A549 (cell line): ENCODE results near the gene PIGV. TPM values are rescaled to one million over a fixed set of nuclear protein-coding genes. Genes with fewer than 3 reads are reported as not detected.
"Not testable (repeated sequence)": the region's sequence is repeated elsewhere in the genome, so short reads cannot be mapped to it uniquely, and the experiment has no call there.

Source experiments
- ATAC-seq, 2 experiments: fragments of 200-7000 bp in 1 of 2; fragments of >200 bp in 1 of 2; cut with Nextera tagmentation in 1 of 2; cut with Tn5 transposase in 1 of 2; 3 replicates each; pipeline versions ENCODE4 v1.8.0 to v1.9.1; 2018 to 2020; ENCODE audit warnings: mild to moderate bottlenecking in 1 of 2, moderate library complexity in 1 of 2
- CTCF ChIA-PET: fragments of 300-600 bp; sonication (Branson Sonifier 250); formaldehyde crosslinking; extraction: SDS; loops from one replicate; lab custom pipeline; 2021; ENCODE audit warnings: antibody characterized with exemption, inconsistent platforms; lab: Yijun Ruan, JAX
- POLR2A ChIA-PET: fragments of 350-600 bp; formaldehyde crosslinking; extraction: SDS; loops from one replicate; lab custom pipeline; 2021; ENCODE audit warnings: antibody characterized with exemption, inconsistent platforms; lab: Yijun Ruan, JAX
- DNase-seq, 2 experiments: peaks; one replicate each; pipeline versions ENCODE4 v3.0.0 to v3.0.0-alpha.2; 2011 to 2016; ENCODE audit warnings: low read depth in 1 of 2, low spot score in 1 of 2
- FAIRE-seq: peaks from 2 replicates; lab custom pipeline; 2011; peaks lifted over from hg19 to GRCh38; lab: Jason Lieb, UNC
- H3K27ac ChIP-seq, 2 experiments: fragments of >200 bp; sonication (Bioruptor Twin); formaldehyde crosslinking; 3 replicates each; pipeline ENCODE4 v1.5.1; 2016 to 2017
- H3K4me1 ChIP-seq: fragments of >200 bp; sonication (Bioruptor Twin); formaldehyde crosslinking; 3 replicates; pipeline ENCODE4 v1.6.1; 2016
- H3K4me2 ChIP-seq: fragments of >200 bp; sonication (Bioruptor Twin); formaldehyde crosslinking; 3 replicates; pipeline ENCODE4 v1.6.1; 2016
- H3K4me3 ChIP-seq: fragments of >200 bp; sonication (Bioruptor Twin); formaldehyde crosslinking; 3 replicates; pipeline ENCODE4 v1.5.1; 2016
- H3K9me3 ChIP-seq: fragments of >200 bp; sonication (Bioruptor Twin); formaldehyde crosslinking; 3 replicates; pipeline ENCODE4 v1.6.1; 2016
- CBX2 ChIP-seq: fragments of 200-600 bp; sonication (generic); IDR thresholded peaks from 2 replicates; pipeline ENCODE4 v1.6.1; 2016; ENCODE audit warnings: low read depth, mild to moderate bottlenecking, borderline replicate concordance
- CBX8 ChIP-seq: fragments of 200-600 bp; sonication (generic); IDR thresholded peaks from 2 replicates; pipeline ENCODE4 v1.6.1; 2016
- CEBPB ChIP-seq, 2 experiments: fragments of >200 bp in 1 of 2; sonication (Bioruptor Twin) in 1 of 2; formaldehyde crosslinking in 1 of 2; IDR thresholded peaks; 2 replicates each; pipeline ENCODE4 v1.6.1; 2012 to 2016
- CHD2 ChIP-seq: fragments of 150-350 bp; IDR thresholded peaks from 2 replicates; pipeline ENCODE4 v1.6.1; 2014; ENCODE audit warnings: low read length; ENCODE audit not compliant: partially characterized antibody
- E2F6 ChIP-seq: IDR thresholded peaks from 2 replicates; pipeline ENCODE4 v1.6.1; 2012; ENCODE audit warnings: low read depth, borderline replicate concordance
- ELK1 ChIP-seq: fragments of 150-350 bp; IDR thresholded peaks from 2 replicates; pipeline ENCODE4 v1.6.1; 2014; ENCODE audit warnings: low read depth, mild to moderate bottlenecking, low read length
- FOSL2 ChIP-seq, 2 experiments: fragments of 450-650 bp in 1 of 2; fragments of >200 bp in 1 of 2; sonication (Bioruptor Twin) in 1 of 2; formaldehyde crosslinking; IDR thresholded peaks; 2 replicates each; pipeline versions ENCODE4 v1.5.0 to v1.6.1; 2016 to 2020; ENCODE audit warnings: mild to moderate bottlenecking in 1 of 2, moderate library complexity in 1 of 2
- FOXS1 ChIP-seq: fragments of 250-450 bp; sonication (Bioruptor Pico); IDR thresholded peaks from 2 replicates; pipeline ENCODE4 v1.5.0; 2020; ENCODE audit warnings: mild to moderate bottlenecking, moderate library complexity
- HMGXB4 ChIP-seq: fragments of 250-450 bp; sonication (Bioruptor Pico); IDR thresholded peaks from 2 replicates; pipeline ENCODE4 v1.5.0; 2021; ENCODE audit warnings: mild to moderate bottlenecking, moderate library complexity, borderline replicate concordance
- HOXB13 ChIP-seq: fragments of 250-450 bp; sonication (Bioruptor Pico); IDR thresholded peaks from 2 replicates; pipeline ENCODE4 v1.5.0; 2020; ENCODE audit warnings: low read depth, mild to moderate bottlenecking, moderate library complexity
- JUN ChIP-seq, 2 experiments: fragments of >200 bp; sonication (Bioruptor Twin); formaldehyde crosslinking; IDR thresholded peaks; 2 replicates in 1 of 2; 3 replicates in 1 of 2; pipeline ENCODE4 v1.6.1; 2016 to 2017
- KDM1A ChIP-seq: fragments of 200-600 bp; sonication (generic); IDR thresholded peaks from 2 replicates; pipeline ENCODE4 v1.6.1; 2016; ENCODE audit warnings: low read depth, mild to moderate bottlenecking
- MAFK ChIP-seq: fragments of 450-650 bp; IDR thresholded peaks from 2 replicates; pipeline ENCODE4 v1.6.1; 2014; ENCODE audit not compliant: partially characterized antibody
- MYC ChIP-seq: IDR thresholded peaks from 2 replicates; pipeline ENCODE4 v1.6.1; 2012; ENCODE audit warnings: mild to moderate bottlenecking, inconsistent platforms, low read length, improper control_type of control experiment, borderline replicate concordance
- NR3C1 ChIP-seq: fragments of >200 bp; sonication (Bioruptor Twin); formaldehyde crosslinking; IDR thresholded peaks from 3 replicates; pipeline ENCODE4 v1.6.1; 2017
- RAD21 ChIP-seq, 2 experiments: fragments of >200 bp in 1 of 2; sonication (Bioruptor Twin) in 1 of 2; formaldehyde crosslinking in 1 of 2; IDR thresholded peaks in 1 of 2; conservative IDR thresholded peaks in 1 of 2; 2 replicates in 1 of 2; 3 replicates in 1 of 2; pipeline ENCODE4 v1.6.1; 2012 to 2018; ENCODE audit warnings: inconsistent platforms in 1 of 2
- RARB ChIP-seq: fragments of 250-450 bp; sonication (Bioruptor Pico); IDR thresholded peaks from 2 replicates; pipeline ENCODE4 v1.8.0; 2021; ENCODE audit warnings: mild to moderate bottlenecking, moderate library complexity
- RCOR1 ChIP-seq: fragments of 150-350 bp; IDR thresholded peaks from 2 replicates; pipeline ENCODE4 v1.6.1; 2014; ENCODE audit warnings: antibody characterized with exemption, low read length, low read depth
- RNF2 ChIP-seq: fragments of 200-600 bp; sonication (generic); IDR thresholded peaks from 2 replicates; pipeline ENCODE4 v1.6.1; 2016; ENCODE audit warnings: low read depth, mild to moderate bottlenecking, antibody characterized with exemption, moderate library complexity, borderline replicate concordance
- TFCP2L1 ChIP-seq: fragments of 250-450 bp; sonication (Bioruptor Pico); IDR thresholded peaks from 2 replicates; pipeline ENCODE4 v1.5.0; 2021; ENCODE audit warnings: mild to moderate bottlenecking
- TP53 ChIP-seq: fragments of 250-450 bp; sonication (Bioruptor Pico); IDR thresholded peaks from 2 replicates; pipeline ENCODE4 v1.5.0; 2021; ENCODE audit warnings: mild to moderate bottlenecking, moderate library complexity
- ZC3H11A ChIP-seq: fragments of 450-650 bp; IDR thresholded peaks from 2 replicates; pipeline ENCODE4 v1.6.1; 2014; ENCODE audit warnings: antibody characterized with exemption, mild to moderate bottlenecking
- WGBS: methylation state at CpG from one replicate; pipeline ENCODE4 v1.1.6; 2017; ENCODE audit errors: missing lambda C conversion rate; 5-methylcytosine and 5-hydroxymethylcytosine counted together
- polyA plus RNA-seq, 4 experiments: library from polyadenylated mRNA; depleted of rRNA in 3 of 4; stranded (reverse); fragments of >200 nt; fragmentation: RNase III in 1 of 4; extraction: RNeasy Plus Mini Kit Qiagen cat#74134 plus additional on column Dnase treatment in 1 of 4; gene quantifications; 2 replicates in 3 of 4; 3 replicates in 1 of 4; pipeline ENCODE4 v1.2.3, GENCODE V29; 2011 to 2017

Gene PIGV
- polyA plus RNA-seq, 2 of the 4 experiments (the other 2 are of a cell fraction) = 7.0 to 16.2 TPM

GRCh38 chr1:26839779-26840178, 52.0 kb downstream of the PIGV start:
- Histone ChIP-seq H3K9me3 (no peaks in the 10 kb centered on the region), H3K4me1 (peaks cover 8% of the 10 kb centered on the region; the same call in 2 of the 3 replicates), H3K27ac (peak overlapping the region in 1 of 2 experiments; percentile 73; a peak in 4 of 6 replicates), H3K4me3 (no peak overlapping the region), H3K4me2 (no peak overlapping the region)
- ChIA-PET POLR2A (no interaction called here), CTCF (interaction anchor here (1.4 kb wide), 1 partner anchor 39 kb away, joined by 3 read pairs; no protein-coding TSS in a partner anchor)
- FAIRE-seq (no peak), ATAC-seq (peak; percentile 8 to 39; a peak in 4 of 6 replicates), DNase-seq (no peak)
- WGBS = 59% methylated on average over 5 of the region's 6 CpGs
- TF ChIP-seq E2F6 (no peak), CBX2 (no peak), MAFK (no peak), MYC (no peak), HOXB13 (CRISPR knock-in tag) (no peak), FOXS1 (CRISPR knock-in tag) (no peak), RAD21 (conservative IDR thresholded peaks at IDR 0.05 in 1 of 2, IDR thresholded peaks at IDR 0.05 in 1 of 2) (no peak), KDM1A (no peak), TP53 (CRISPR knock-in tag) (no peak), HMGXB4 (CRISPR knock-in tag) (no peak), TFCP2L1 (no peak), ZC3H11A (no peak), RNF2 (no peak), FOSL2 (IDR thresholded peaks at IDR 0.05) (no peak), FOSL2 (CRISPR knock-in tag; IDR thresholded peaks at IDR 0.05) (no peak), NR3C1 (no peak), JUN (IDR thresholded peaks at IDR 0.05) (no peak), RCOR1 (no peak), RARB (CRISPR knock-in tag) (no peak), CHD2 (no peak), ELK1 (no peak)

- Histone ChIP-seq H3K27ac (no peak overlapping the region; a peak in 1 of 6 replicates), H3K9me3 (no peaks in the 10 kb centered on the region), H3K4me1 (peaks cover 35% of the 10 kb centered on the region), H3K4me3 (no peak overlapping the region), H3K4me2 (no peak overlapping the region)
- FAIRE-seq (no peak), ATAC-seq (no peak), DNase-seq (no peak)
- TF ChIP-seq RNF2 (no peak), TP53 (CRISPR knock-in tag) (no peak), CEBPB (IDR thresholded peaks at IDR 0.05) (peak in 1 of 2 experiments; percentile 33; a peak in 1 of 4 replicates), CBX8 (no peak)
- POLR2A ChIA-PET = no interaction called here
- 91% methylated on average over 13 of the region's 13 CpGs for WGBS
- CTCF ChIA-PET = interaction anchor here (0.6 to 1.1 kb wide), 2 partner anchors 13 to 453 kb away, joined by 3 to 5 read pairs; no protein-coding TSS in a partner anchor
Measured at GRCh38 chr1:26844424-26845196, 56.9 kb downstream of the PIGV start.

GRCh38 chr1:26847826-26848225, 60.1 kb downstream of the PIGV start:
- ATAC-seq, H3K4me3 ChIP-seq, DNase-seq, POLR2A ChIA-PET, H3K9me3 ChIP-seq, FAIRE-seq: not testable (repeated sequence)
- CTCF ChIA-PET = interaction anchor here (0.7 to 5.3 kb wide), 7 partner anchors 13 to 245 kb away, joined by 3 to 57 read pairs (median 6); partner anchors contain the start of genes SFN and ZDHHC18
- Histone ChIP-seq H3K27ac (peak overlapping the region; percentile 94 to 97), H3K4me2 (peak overlapping the region; percentile 63), H3K4me1 (peaks cover 48% of the 10 kb centered on the region)
- WGBS = 71% methylated on average over 6 of the region's 6 CpGs
